Measurements from ENCODE around the gene DAAM1.

The DAAM1 gene

GRCh38 chr14:59187118-59187517 is 1.3 kb upstream of the DAAM1 start:
- FAIRE-seq (no peak), DNase-seq (ENCODE audit: low spot score) (no peak)

- DNase-seq (ENCODE audit: low spot score) (peak; percentile 34), FAIRE-seq (no peak)
Observed at GRCh38 chr14:59187802-59188460, 536 bp upstream of the DAAM1 start.

- DNase-seq (ENCODE audit: low spot score) (peak; percentile 36), FAIRE-seq (no peak)
Observed at GRCh38 chr14:59189091-59189785, 771 bp downstream of the DAAM1 start.

GRCh38 chr14:59189786-59190368 is 1.4 kb downstream of the DAAM1 start:
- peak; percentile 98 for DNase-seq (ENCODE audit: low spot score)
- FAIRE-seq: peak; percentile 67

- FAIRE-seq: no peak
- peak; percentile 25 for DNase-seq (ENCODE audit: low spot score)
Observed at GRCh38 chr14:59190372-59190771, 1.9 kb downstream of the DAAM1 start.

- no peak for DNase-seq (ENCODE audit: low spot score)
- no peak for FAIRE-seq
Observed at GRCh38 chr14:59195912-59196311, 7.4 kb downstream of the DAAM1 start.

- no peak for FAIRE-seq
- DNase-seq (ENCODE audit: low spot score): no peak
Observed at GRCh38 chr14:59197695-59198262, 9.3 kb downstream of the DAAM1 start.

GRCh38 chr14:59199205-59199604 is 10.7 kb downstream of the DAAM1 start:
- DNase-seq (ENCODE audit: low spot score): no peak
- FAIRE-seq: no peak

- no peak for DNase-seq (ENCODE audit: low spot score)
Observed at GRCh38 chr14:59199614-59200013, 11.1 kb downstream of the DAAM1 start.

GRCh38 chr14:59200195-59200594 is 11.7 kb downstream of the DAAM1 start:
- FAIRE-seq (no peak), DNase-seq (ENCODE audit: low spot score) (no peak)

More at GRCh38 chr14:59199614-59200013, 11.1 kb downstream of the DAAM1 start:
- FAIRE-seq: no peak

GRCh38 chr14:59202031-59202430 is 13.6 kb downstream of the DAAM1 start:
- no peak for DNase-seq (ENCODE audit: low spot score)
- FAIRE-seq: no peak

GRCh38 chr14:59204305-59204704 is 15.8 kb downstream of the DAAM1 start:
- no peak for FAIRE-seq

GRCh38 chr14:59206892-59207291 is 18.4 kb downstream of the DAAM1 start:
- DNase-seq (ENCODE audit: low spot score) (no peak), FAIRE-seq (no peak)

More at GRCh38 chr14:59204305-59204704, 15.8 kb downstream of the DAAM1 start:
- DNase-seq (ENCODE audit: low spot score): no peak

GRCh38 chr14:59207506-59207933 is 19.1 kb downstream of the DAAM1 start:
- DNase-seq (ENCODE audit: low spot score) (no peak), FAIRE-seq (peak; percentile 17)

- FAIRE-seq (peak; percentile 81), DNase-seq (ENCODE audit: low spot score) (peak; percentile 83)
Observed at GRCh38 chr14:59208224-59208814, 19.9 kb downstream of the DAAM1 start.

GRCh38 chr14:59208954-59209353 is 20.5 kb downstream of the DAAM1 start:
- FAIRE-seq (no peak), DNase-seq (ENCODE audit: low spot score) (no peak)

- FAIRE-seq: no peak
- no peak for DNase-seq (ENCODE audit: low spot score)
Observed at GRCh38 chr14:59210621-59211020, 22.2 kb downstream of the DAAM1 start.

GRCh38 chr14:59213368-59214315 is 25.2 kb downstream of the DAAM1 start:
- FAIRE-seq (no peak), DNase-seq (ENCODE audit: low spot score) (no peak)

- DNase-seq (ENCODE audit: low spot score) (no peak), FAIRE-seq (no peak)
Observed at GRCh38 chr14:59214702-59215302, 26.3 kb downstream of the DAAM1 start.

GRCh38 chr14:59215322-59215721 is 26.9 kb downstream of the DAAM1 start:
- FAIRE-seq (no peak), DNase-seq (ENCODE audit: low spot score) (no peak)

Data from urothelium cell line (cell line).